Uterus (tissue), 2 donors: ENCODE measurements around the gene MEIS2.

ENCODE experiments used
- CTCF ChIP-seq, 4 experiments: fragments of 200-600 bp in 2 of 4; fragments of 450-650 bp in 2 of 4; sonication (generic) in 2 of 4; IDR thresholded peaks; one replicate each; pipeline ENCODE4 v1.5.1; 2016 to 2019; ENCODE audit warnings: antibody characterized with exemption in 4 of 4, mild to moderate bottlenecking in 2 of 4, moderate library complexity in 1 of 4
- POLR2A ChIP-seq, 2 donors: fragments of 450-650 bp; IDR thresholded peaks; one replicate each; pipeline ENCODE4 v1.6.1; 2016; ENCODE audit warnings: antibody characterized with exemption in 2 of 2, mild to moderate bottlenecking in 1 of 2, moderate library complexity in 1 of 2

- no peak for TF ChIP-seq POLR2A (IDR thresholded peaks at IDR 0.05)
- no peak for TF ChIP-seq CTCF (IDR thresholded peaks at IDR 0.05)
These were observed 148.6 kb downstream of the MEIS2 start for GRCh38 chr15:36951731-36952247.
